ENCODE results near the gene PRKAR1B.

DNA sequence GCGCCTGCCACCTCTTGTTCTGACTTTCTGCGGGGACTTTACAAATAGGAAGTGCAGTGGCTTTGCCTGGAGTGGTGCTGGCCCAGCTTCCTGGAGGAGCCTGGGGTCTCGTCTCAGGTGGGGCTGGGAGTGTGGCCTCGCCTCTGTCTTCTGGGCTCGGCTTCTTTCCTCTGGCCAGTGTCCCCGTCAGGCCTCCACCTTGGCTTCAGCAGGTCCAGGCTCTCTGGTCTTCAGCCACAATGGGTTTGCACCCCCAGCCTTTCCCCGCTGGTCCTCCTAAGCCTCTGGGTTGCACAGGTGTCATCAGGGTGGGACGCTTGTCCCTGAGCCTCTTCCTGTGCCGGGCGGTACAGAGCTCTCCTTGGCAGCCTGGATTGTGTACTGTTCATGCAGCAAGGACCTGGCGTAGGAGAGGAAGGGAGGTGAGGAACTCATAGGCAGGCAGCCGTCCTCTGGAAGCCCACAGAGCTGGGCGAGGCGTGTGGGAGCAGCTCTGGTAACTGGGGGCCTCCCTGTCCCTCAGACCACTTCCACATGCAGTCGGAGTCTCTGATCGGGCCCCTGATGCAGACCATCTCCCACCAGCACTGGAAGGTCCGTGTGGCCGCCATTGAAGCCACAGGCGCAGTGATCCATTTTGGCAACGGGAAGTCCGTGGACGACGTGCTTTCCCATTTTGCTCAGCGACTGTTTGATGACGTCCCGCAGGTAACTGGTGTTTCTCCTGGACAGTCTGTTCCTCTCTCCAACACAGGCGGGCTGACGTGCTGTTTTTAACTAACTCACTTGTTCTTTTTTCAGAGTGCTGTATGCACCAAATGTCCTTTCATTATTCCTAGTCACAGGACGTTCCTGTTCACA, 2.3 kb upstream of the PRKAR1B start:
- no peak for TF ChIP-seq POLR2A (IDR thresholded peaks at IDR 0.05)
- TF ChIP-seq, protein P1, sequence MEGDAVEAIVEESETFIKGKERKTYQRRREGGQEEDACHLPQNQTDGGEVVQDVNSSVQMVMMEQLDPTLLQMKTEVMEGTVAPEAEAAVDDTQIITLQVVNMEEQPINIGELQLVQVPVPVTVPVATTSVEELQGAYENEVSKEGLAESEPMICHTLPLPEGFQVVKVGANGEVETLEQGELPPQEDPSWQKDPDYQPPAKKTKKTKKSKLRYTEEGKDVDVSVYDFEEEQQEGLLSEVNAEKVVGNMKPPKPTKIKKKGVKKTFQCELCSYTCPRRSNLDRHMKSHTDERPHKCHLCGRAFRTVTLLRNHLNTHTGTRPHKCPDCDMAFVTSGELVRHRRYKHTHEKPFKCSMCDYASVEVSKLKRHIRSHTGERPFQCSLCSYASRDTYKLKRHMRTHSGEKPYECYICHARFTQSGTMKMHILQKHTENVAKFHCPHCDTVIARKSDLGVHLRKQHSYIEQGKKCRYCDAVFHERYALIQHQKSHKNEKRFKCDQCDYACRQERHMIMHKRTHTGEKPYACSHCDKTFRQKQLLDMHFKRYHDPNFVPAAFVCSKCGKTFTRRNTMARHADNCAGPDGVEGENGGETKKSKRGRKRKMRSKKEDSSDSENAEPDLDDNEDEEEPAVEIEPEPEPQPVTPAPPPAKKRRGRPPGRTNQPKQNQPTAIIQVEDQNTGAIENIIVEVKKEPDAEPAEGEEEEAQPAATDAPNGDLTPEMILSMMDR (IDR thresholded peaks at IDR 0.05): no peak
